ENCODE data around the gene NKAIN4.

NKAIN4 gene

GRCh38 chr20:63254232-63254605 lies at the start of gene NKAIN4:
Gene NKAIN4 (minus strand): TSS chr20:63254463. CDS start chr20:63254450, 13 bp downstream.
- DNase-seq: no peak

DNA sequence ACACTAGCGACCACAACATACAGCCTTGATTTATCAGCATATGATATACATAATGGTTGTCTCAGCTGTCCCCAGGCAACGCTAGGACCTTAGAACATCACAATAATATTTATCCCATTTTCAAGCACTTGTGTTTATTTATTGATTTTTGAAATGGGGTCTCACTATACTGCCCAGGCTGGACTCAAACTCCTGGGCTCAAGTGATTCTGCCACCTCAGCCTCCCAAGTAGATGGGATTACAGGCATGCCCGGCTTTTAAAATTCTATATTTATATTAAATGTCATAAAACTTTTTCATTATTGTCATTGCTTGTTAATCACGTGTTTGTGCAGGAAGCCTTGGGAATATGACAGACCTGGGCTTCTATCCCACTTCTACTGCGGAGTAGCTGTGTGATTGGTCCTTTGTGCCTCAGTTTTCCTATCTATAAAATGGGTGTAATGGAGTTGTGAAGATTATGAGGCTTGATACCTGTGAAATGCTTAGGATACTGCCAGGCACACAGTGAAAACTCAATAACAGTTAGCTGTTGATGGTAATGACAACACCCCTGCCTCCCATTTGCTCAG lies 48.9 kb upstream of the NKAIN4 start:
- no peak for DNase-seq

DNA sequence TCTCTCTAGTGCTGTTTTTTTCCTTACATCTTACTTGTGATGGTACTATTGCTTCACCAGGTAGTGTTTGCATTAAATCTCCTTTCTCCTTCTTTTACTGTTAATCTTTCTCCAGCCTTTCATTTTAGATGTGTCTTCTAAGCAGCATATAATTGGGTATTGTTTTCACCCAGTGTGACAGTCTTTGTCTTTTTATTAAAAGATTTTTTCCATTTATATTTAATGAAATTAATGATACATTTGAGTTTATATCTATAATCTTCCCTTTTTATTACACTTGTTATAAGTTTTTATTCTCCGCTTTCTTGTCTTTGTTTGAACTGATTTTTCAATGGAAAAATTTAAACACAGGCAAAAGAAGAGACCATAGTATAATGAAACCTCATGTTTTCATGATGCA lies 47.4 kb upstream of the NKAIN4 start:
- DNase-seq: no peak

GRCh38 chr20:63298731-63299312 lies 44.6 kb upstream of the NKAIN4 start:
- no peak for DNase-seq

GRCh38 chr20:63297796-63298572 lies 43.7 kb upstream of the NKAIN4 start:
- no peak for DNase-seq

DNA sequence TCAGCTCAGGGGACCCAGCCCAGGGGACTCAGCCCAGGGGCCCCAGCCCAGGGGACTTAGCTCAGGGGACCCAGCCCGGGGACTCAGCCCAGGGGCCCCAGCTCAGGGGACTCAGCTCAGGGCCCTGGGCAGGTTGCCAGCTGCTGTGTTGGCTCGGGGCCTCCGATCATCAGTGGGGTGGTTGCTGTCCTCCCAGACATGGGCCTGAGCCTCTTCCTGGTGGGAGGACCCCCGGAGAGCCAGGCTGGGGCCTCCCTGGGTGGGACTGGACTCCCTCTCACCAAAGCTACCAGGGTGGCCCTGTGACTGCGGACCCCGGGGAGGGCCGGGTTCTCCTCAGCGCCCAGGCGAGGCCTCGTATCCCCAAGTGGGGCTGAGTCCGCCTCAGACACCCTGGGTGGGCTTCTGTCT lies 43.1 kb upstream of the NKAIN4 start:
- no peak for DNase-seq

- no peak for DNase-seq
These were observed 42.5 kb upstream of the NKAIN4 start for GRCh38 chr20:63296531-63297299.

GRCh38 chr20:63295846-63296245 lies 41.6 kb upstream of the NKAIN4 start:
- no peak for DNase-seq

DNA sequence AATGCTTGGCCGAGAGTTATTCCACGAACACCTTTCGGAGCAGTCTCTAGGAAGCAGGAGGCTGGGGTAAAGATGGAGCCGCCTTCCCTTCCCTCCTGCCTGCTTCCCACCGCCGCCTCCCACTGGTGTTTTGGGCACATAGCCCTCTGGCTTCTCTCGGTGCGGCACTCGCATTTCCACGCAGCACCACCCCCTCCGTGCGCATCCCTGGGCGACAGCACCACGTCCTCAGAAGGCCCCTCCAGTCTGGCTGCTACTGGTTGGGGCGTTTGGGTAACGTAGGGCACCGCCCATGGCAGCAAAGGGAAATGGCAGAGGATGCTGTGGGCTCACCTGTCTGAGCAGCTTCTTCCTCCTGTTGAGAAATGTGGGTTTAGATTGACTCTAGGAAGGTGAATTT lies 41.2 kb upstream of the NKAIN4 start:
- DNase-seq: no peak

GRCh38 chr20:63295018-63295417 lies 40.8 kb upstream of the NKAIN4 start:
- DNase-seq: no peak

DNA sequence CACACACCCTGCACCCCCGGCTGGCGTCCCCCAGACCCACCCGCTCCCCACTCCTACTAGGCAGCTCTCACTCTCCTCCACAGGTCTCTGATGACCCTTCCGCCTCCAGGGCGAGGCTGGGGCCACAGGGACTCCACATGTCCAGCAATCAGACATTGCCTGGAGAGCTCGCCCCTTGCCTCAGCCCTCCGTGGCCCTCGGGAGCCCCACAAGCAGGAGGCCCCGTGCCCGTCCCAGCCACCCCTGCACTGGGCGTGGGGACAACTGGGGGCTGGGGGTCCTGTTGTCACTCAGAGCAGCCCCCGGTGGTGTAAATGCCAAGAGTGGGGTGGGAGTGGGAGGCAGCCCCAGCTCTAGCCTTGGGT lies 40.3 kb upstream of the NKAIN4 start:
- no peak for DNase-seq

DNA sequence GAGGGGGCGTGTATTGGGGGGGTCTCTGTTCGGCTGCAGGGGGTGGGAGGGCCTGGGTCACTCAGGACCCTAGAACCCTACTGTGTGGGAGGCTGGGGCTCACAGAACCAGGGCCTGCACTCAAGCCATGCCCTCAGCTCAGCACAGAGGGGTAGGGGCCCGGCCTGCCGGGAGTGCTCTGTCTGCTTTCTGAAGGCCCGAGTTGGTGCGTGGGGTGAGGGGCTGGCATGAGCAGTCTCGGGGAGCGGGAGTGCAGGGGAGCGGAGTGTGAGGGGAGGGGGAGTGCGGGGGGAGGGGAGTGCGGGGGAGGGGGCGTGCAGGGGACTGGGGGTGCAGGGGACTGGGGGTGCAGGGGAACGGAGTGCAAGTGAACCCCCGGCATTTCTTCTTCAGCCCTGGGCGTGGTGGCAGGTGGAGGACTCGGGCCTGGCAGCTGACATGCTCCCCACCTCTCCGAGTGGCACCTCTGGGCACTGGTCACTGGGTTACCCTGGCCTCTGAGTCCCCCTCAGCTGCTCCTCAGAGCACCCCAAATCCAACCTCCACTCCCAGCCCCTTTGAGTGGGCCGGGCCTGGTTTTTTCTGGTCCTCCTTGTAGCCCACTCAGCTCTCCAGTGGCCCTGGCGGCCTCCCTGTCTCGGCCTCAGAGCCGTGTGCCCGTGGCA lies 39.7 kb upstream of the NKAIN4 start:
- DNase-seq: no peak

GRCh38 chr20:63293456-63293855 lies 39.2 kb upstream of the NKAIN4 start:
- no peak for DNase-seq

DNA sequence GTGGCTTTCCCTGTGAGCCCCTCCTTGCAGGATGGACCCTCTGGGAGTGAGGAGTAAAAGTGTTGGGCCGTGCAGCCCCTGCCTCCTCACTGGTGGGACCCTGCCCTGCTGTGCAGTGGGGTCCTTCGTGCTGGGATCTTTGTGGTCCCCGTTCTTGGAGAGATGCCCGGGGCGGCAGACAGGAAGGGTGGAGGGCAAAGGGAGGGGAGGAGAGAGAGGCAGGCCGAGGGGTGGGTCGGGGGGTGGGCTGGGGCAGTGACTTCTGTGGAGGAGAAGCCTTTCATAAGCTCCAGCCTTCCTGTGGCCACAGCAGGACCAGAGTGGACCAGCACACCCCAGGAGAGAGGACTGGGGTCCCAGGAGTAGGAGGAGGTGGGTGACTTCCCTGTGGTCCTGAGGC lies 38.6 kb upstream of the NKAIN4 start, which contains the start of gene COL20A1:
COL20A1 (plus strand) TSS at position 283 of the 400 bp plus-strand sequence. CDS start 1,922 bp downstream, outside the sequence.
- DNase-seq: no peak

DNA sequence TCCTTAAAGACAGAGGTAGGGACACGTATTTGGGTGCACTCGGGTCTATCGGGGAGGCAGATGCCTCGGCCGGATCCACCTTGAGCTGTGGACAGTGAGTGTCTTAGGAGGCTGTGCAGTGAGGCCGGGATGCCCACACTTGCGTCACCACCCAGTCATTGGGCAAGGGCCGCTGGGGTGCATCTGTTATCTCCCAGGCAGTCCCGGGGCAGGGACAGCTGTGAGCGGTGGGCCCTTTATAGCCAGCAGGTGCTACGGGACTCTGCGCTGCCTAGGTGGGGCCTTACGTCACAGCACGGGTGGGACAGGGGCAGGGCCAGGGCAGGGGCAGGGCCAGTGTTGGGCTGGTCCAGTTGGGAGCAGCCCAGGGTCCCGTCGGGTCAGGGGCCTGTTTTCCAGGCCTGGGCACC lies 38.0 kb upstream of the NKAIN4 start:
- no peak for DNase-seq

DNA sequence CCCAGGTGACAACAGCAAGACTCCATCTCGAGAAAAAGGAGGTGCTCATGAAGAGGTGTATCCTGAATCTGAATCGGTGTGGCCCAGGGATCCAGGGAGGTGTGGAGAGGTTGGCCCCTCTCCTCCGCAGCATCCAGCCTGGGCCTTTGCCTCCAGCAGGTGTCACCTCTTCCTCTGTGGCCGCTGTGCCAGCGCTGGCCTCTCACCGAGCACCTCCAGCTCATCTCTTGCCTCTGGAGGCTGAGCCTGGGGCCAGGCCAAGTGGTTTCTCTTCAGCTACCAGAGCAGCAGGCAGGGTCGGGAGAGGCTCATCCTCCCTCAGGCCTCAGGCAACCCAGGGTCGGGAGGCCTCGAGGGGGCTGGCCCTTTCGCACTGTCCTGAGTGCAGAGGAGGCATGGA lies 37.5 kb upstream of the NKAIN4 start:
- DNase-seq: no peak

GRCh38 chr20:63290677-63291472 lies 36.6 kb upstream of the NKAIN4 start:
- DNase-seq: no peak

DNA sequence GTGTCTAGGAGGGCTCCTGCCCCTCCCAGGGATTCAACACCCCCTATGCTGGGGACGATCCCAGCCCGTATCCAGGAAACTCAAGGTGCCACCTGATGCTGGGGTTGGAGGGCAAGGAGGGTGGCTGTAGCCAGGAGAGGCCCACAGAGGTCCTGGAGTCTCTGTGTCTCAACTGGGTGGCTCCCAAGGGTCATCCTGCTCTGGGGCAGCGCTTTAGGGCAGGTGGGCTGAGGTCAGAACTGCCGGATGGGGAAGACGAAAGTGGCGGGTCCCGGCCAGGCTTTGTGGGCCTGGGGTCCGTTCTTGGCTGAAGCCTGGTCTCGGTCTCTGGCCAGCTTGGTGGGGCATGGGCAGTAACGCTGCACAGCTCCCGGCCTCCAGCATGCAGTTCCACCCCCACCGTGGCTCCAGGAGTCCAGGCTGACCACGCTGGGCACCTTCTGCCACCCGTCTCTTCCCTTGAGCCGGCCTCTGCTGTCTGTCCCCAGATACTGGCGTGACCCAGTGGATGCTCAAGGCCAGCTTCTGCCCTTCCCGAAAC lies 35.9 kb upstream of the NKAIN4 start:
- no peak for DNase-seq

- DNase-seq: no peak
These were observed 35.3 kb upstream of the NKAIN4 start for GRCh38 chr20:63289311-63290135.

DNA sequence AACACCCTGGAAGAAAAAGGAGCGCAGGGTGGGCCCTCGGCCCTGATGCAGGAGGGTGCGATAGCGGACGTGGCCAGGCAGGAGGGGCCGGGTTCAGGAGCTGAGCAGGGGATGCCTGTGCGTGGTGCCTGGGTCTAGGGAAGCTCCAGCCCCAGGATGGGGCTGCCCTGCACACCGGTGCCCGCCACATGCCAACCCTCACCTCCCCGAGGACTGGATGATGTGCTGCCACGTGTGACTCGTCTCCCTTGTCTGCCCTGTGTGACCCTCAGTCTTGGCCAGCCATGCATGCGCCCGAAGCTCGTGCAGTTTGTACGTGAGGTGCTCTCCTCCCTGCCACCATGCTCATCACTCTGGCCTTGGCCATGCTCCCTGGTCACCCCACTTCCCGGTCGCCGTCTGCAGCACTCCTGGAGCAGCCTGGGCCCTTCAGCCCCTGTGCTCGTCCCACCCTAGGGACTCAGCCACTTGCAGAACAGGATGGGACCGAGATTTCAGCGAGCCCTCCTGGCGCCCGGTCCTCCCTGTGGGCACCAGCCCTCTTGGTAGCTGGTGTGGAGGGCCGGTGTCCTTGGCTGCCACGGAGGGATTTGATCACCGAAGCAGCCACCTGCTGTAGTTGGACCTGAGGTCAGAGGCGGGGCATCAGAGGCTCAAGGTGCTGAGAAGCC lies 34.5 kb upstream of the NKAIN4 start:
- DNase-seq: no peak

Measured in GOT3 (cell line).